ENCODE measurements around the gene FOXE1. TPM values are rescaled to one million over a fixed set of nuclear protein-coding genes. Genes with fewer than 3 reads are reported as not detected.

Gene FOXE1
- total and polyA plus RNA-seq, 7 experiments from 2014 or later = 0.05 TPM; not detected in 6

DNA sequence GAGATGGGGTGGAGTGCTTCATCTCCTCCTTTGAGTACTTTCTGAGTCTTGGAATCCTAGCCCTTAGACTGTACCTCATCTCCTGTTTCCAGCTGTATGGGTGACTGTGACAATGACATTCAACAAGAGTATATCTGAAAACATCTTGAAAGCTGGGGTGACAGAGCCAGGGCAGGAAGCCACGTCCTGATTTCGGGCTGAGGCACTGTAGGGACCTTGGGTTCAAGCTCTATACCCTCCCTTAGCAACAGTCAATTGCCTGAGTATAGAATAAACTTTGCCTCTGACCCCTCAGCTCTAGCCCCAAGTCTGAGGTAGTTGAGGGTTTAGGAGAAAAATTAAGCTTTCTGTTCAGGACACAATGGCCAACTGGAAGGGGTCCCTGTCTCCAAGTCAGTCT lies 6.3 kb downstream of the FOXE1 start:
- DNase-seq (no peak), ATAC-seq (no peak)
- Histone ChIP-seq H3K4me3 (ENCODE audit: low read length) (no peak overlapping the region), H3K4me1 (ENCODE audit: control insufficient read depth in 2 of 2, insufficient read depth in 2 of 2, low read length in 2 of 2) (peaks cover 0 to 6% of the 10 kb centered on the region in 2 donors), H3K36me3 (ENCODE audit: control insufficient read depth in 2 of 3, insufficient read depth in 3 of 3, low read length in 3 of 3) (no peaks in the 10 kb centered on the region), H3K27ac (ENCODE audit: low read depth, low read length) (no peak overlapping the region), H3K27me3 (ENCODE audit: control insufficient read depth in 2 of 2, insufficient read depth in 2 of 2, low read length in 2 of 2) (peaks cover 8 to 42% of the 10 kb centered on the region in 2 donors), H3K9me3 (ENCODE audit: control insufficient read depth in 2 of 3, low read length in 3 of 3) (no peaks in the 10 kb centered on the region)
- Mint-ChIP-seq H3K4me1 (peaks cover 5 to 22% (median 10%) of the 10 kb centered on the region in 7 donors), H3K36me3 (peaks cover 0 to 6% (median 4%) of the 10 kb centered on the region in 5 donors), H3K9me3 (peaks cover 0 to 9% (median under 1%) of the 10 kb centered on the region in 11 donors), H3K4me3 (no peak overlapping the region), H3K27ac (no peak overlapping the region), H3K27me3 (peaks cover 72 to 82% (median 75%) of the 10 kb centered on the region in 5 donors)
- intact Hi-C loops (cut with micrococcal nuclease) = loop anchor here in 1 of 2 donors (2.0 kb wide), 1 partner anchor 15 kb away; no protein-coding TSS in a partner anchor
- CTCF ChIA-PET = no interaction called here
- POLR2A ChIA-PET = no interaction called here

- H3K27me3 Mint-ChIP-seq = peaks cover 70 to 86% (median 77%) of the 10 kb centered on the region in 5 donors
- ChIA-PET POLR2A (no interaction called here), CTCF (no interaction called here)
- no peak overlapping the region for H3K27ac Mint-ChIP-seq
- intact Hi-C loops (cut with micrococcal nuclease) = no loop called here
- H3K4me3 Mint-ChIP-seq = no peak overlapping the region
- Histone ChIP-seq H3K4me3 (ENCODE audit: low read length) (no peak overlapping the region), H3K4me1 (ENCODE audit: control insufficient read depth in 2 of 2, insufficient read depth in 2 of 2, low read length in 2 of 2) (peaks cover 0 to 6% of the 10 kb centered on the region in 2 donors), H3K36me3 (ENCODE audit: control insufficient read depth in 2 of 3, insufficient read depth in 3 of 3, low read length in 3 of 3) (no peaks in the 10 kb centered on the region), H3K27ac (ENCODE audit: low read depth, low read length) (no peak overlapping the region), H3K9me3 (ENCODE audit: control insufficient read depth in 2 of 3, low read length in 3 of 3) (peaks cover 0 to 6% (median 0%) of the 10 kb centered on the region in 3 experiments), H3K27me3 (ENCODE audit: control insufficient read depth in 2 of 2, insufficient read depth in 2 of 2, low read length in 2 of 2) (peaks cover 6 to 34% of the 10 kb centered on the region in 2 donors)
- H3K9me3 Mint-ChIP-seq = peaks cover 1 to 20% (median 12%) of the 10 kb centered on the region in 11 donors
- ATAC-seq (no peak), DNase-seq (no peak)
- H3K36me3 Mint-ChIP-seq = peaks cover 0 to 17% (median 13%) of the 10 kb centered on the region in 5 donors
- peaks cover 5 to 18% (median 10%) of the 10 kb centered on the region in 7 donors for H3K4me1 Mint-ChIP-seq
Measured at GRCh38 chr9:97860451-97861147, 7.6 kb downstream of the FOXE1 start.

DNA sequence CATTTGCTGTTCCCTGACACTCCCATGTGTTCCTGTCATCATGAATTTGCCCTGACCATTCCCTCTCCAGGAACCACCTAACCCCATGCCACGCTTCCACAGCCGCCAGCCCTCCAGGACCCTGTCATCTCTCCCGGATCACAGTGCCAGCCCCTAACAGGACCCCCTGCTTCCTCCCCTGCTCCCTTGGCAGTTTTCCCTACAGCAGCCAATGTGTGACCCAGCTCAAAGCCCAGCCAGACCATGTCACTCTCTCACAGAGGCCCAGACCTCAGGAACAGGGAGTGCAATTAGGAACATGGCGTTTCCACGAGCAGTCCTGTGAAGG lies 8.1 kb downstream of the FOXE1 start:
- peaks cover 70 to 86% (median 77%) of the 10 kb centered on the region in 5 donors for H3K27me3 Mint-ChIP-seq
- H3K4me1 Mint-ChIP-seq = peaks cover 5 to 13% (median 10%) of the 10 kb centered on the region in 7 donors
- Histone ChIP-seq H3K36me3 (ENCODE audit: control insufficient read depth in 2 of 3, insufficient read depth in 3 of 3, low read length in 3 of 3) (no peaks in the 10 kb centered on the region), H3K4me3 (ENCODE audit: low read length) (no peak overlapping the region), H3K27me3 (ENCODE audit: control insufficient read depth in 2 of 2, insufficient read depth in 2 of 2, low read length in 2 of 2) (peaks cover 1 to 29% of the 10 kb centered on the region in 2 donors), H3K27ac (ENCODE audit: low read depth, low read length) (no peak overlapping the region), H3K4me1 (ENCODE audit: control insufficient read depth in 2 of 2, insufficient read depth in 2 of 2, low read length in 2 of 2) (peaks cover 0 to 6% of the 10 kb centered on the region in 2 donors), H3K9me3 (ENCODE audit: control insufficient read depth in 2 of 3, low read length in 3 of 3) (peaks cover 0 to 11% (median 0%) of the 10 kb centered on the region in 3 experiments)
- DNase-seq (no peak), ATAC-seq (no peak)
- ChIA-PET CTCF (interaction anchor here (0.7 kb wide), 1 partner anchor 260 kb away, joined by 3 read pairs; no protein-coding TSS in a partner anchor), POLR2A (no interaction called here)
- peaks cover 0 to 22% (median 18%) of the 10 kb centered on the region in 5 donors for H3K36me3 Mint-ChIP-seq
- no peak overlapping the region for H3K27ac Mint-ChIP-seq
- intact Hi-C loops (cut with micrococcal nuclease) = no loop called here
- H3K9me3 Mint-ChIP-seq = peaks cover 1 to 25% (median 17%) of the 10 kb centered on the region in 11 donors
- H3K4me3 Mint-ChIP-seq = no peak overlapping the region

DNA sequence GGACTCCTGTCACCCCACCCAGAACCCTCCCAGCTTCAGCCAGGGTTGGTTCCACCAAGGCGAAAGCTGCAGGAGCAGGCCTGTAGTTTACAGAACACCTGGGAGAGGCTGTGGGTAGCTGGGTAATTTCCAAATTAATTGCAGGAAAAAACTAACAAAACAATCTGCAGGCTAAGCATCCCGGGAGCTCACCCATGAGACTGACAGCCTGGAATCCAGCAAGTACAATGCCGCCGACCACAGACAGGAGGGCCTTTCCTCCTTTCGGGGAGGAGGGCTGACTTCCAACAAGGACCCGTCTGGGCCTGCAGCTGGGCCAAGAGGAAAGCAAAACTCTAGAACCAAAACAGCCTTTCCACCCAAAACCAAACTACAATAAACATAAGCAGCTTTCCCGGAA lies 10.3 kb downstream of the FOXE1 start:
- ChIA-PET CTCF (no interaction called here), POLR2A (no interaction called here)
- Mint-ChIP-seq H3K4me1 (peaks cover 0 to 4% (median under 1%) of the 10 kb centered on the region in 7 donors), H3K4me3 (no peak overlapping the region), H3K27me3 (peaks cover 51 to 79% (median 67%) of the 10 kb centered on the region in 5 donors), H3K27ac (no peak overlapping the region), H3K9me3 (peaks cover 1 to 41% (median 26%) of the 10 kb centered on the region in 11 donors), H3K36me3 (peaks cover 0 to 31% (median 26%) of the 10 kb centered on the region in 5 donors)
- Histone ChIP-seq H3K4me1 (ENCODE audit: control insufficient read depth in 2 of 2, insufficient read depth in 2 of 2, low read length in 2 of 2) (peaks cover 0 to under 1% of the 10 kb centered on the region in 2 donors), H3K9me3 (ENCODE audit: control insufficient read depth in 2 of 3, low read length in 3 of 3) (peaks cover 0 to 13% (median 0%) of the 10 kb centered on the region in 3 experiments), H3K27me3 (ENCODE audit: control insufficient read depth in 2 of 2, insufficient read depth in 2 of 2, low read length in 2 of 2) (peaks cover 0 to 11% of the 10 kb centered on the region in 2 donors), H3K27ac (ENCODE audit: low read depth, low read length) (no peak overlapping the region), H3K36me3 (ENCODE audit: control insufficient read depth in 2 of 3, insufficient read depth in 3 of 3, low read length in 3 of 3) (no peaks in the 10 kb centered on the region), H3K4me3 (ENCODE audit: low read length) (no peak overlapping the region)
- ATAC-seq (no peak), DNase-seq (no peak)
- intact Hi-C loops (cut with micrococcal nuclease) = no loop called here

DNA sequence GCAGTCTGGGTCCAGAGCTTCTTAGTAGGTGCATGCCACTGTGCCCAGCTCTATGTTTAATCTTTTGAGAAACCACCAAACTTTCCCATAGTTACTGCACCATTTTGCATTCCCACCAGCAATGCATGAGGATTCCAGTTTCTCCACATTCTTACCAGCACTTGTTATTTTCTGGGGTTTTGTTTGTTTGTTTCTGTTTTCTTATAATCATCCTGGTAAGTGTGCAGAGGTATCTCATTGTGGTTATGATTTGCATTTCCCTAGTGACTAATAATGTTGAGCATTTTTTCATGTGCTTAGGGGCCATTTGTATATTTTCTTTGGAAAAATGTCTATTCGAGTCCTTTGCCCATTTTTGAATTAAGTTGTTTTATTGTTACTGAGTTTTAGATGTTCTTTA lies 11.4 kb downstream of the FOXE1 start:
- Histone ChIP-seq H3K27ac (ENCODE audit: low read depth, low read length) (no peak overlapping the region), H3K4me1 (ENCODE audit: control insufficient read depth in 2 of 2, insufficient read depth in 2 of 2, low read length in 2 of 2) (no peaks in the 10 kb centered on the region), H3K36me3 (ENCODE audit: control insufficient read depth in 2 of 3, insufficient read depth in 3 of 3, low read length in 3 of 3) (no peaks in the 10 kb centered on the region), H3K27me3 (ENCODE audit: control insufficient read depth in 2 of 2, insufficient read depth in 2 of 2, low read length in 2 of 2) (peaks cover 0 to 4% of the 10 kb centered on the region in 2 donors), H3K4me3 (ENCODE audit: low read length) (no peak overlapping the region), H3K9me3 (ENCODE audit: control insufficient read depth in 2 of 3, low read length in 3 of 3) (peaks cover 0 to 13% (median 0%) of the 10 kb centered on the region in 3 experiments)
- Mint-ChIP-seq H3K9me3 (peaks cover 1 to 49% (median 30%) of the 10 kb centered on the region in 11 donors), H3K4me1 (no peaks in the 10 kb centered on the region), H3K36me3 (peaks cover 0 to 39% (median 31%) of the 10 kb centered on the region in 5 donors), H3K27me3 (peaks cover 46 to 78% (median 68%) of the 10 kb centered on the region in 5 donors), H3K4me3 (no peak overlapping the region), H3K27ac (no peak overlapping the region)
- DNase-seq = no peak
- ChIA-PET POLR2A (no interaction called here), CTCF (no interaction called here)
- intact Hi-C loops (cut with micrococcal nuclease) = no loop called here
- no peak for ATAC-seq

GRCh38 chr9:97866300-97866699 lies 13.3 kb downstream of the FOXE1 start:
- Mint-ChIP-seq H3K4me1 (no peaks in the 10 kb centered on the region), H3K27me3 (peaks cover 29 to 71% (median 49%) of the 10 kb centered on the region in 5 donors), H3K27ac (no peak overlapping the region), H3K9me3 (peaks cover 1 to 49% (median 30%) of the 10 kb centered on the region in 11 donors), H3K36me3 (peaks cover 0 to 45% (median 37%) of the 10 kb centered on the region in 5 donors), H3K4me3 (no peak overlapping the region)
- H3K9me3 ChIP-seq (ENCODE audit: control insufficient read depth in 2 of 3, low read length in 3 of 3) = peaks cover 0 to 13% (median 0%) of the 10 kb centered on the region in 3 experiments
- DNase-seq = no peak
- ChIA-PET POLR2A (no interaction called here), CTCF (interaction anchor here (0.6 to 1.0 kb wide), 2 partner anchors 13 to 185 kb away, joined by 3 read pairs; partner anchors contain the start of gene FOXE1)
- no peaks in the 10 kb centered on the region for H3K36me3 ChIP-seq (ENCODE audit: control insufficient read depth in 2 of 3, insufficient read depth in 3 of 3, low read length in 3 of 3)
- ATAC-seq = no peak
- H3K4me3 ChIP-seq (ENCODE audit: low read length) = no peak overlapping the region
- intact Hi-C loops (cut with micrococcal nuclease) = no loop called here
- H3K27ac ChIP-seq (ENCODE audit: low read depth, low read length) = no peak overlapping the region
- no peaks in the 10 kb centered on the region for H3K4me1 ChIP-seq (ENCODE audit: control insufficient read depth in 2 of 2, insufficient read depth in 2 of 2, low read length in 2 of 2)
- no peaks in the 10 kb centered on the region for H3K27me3 ChIP-seq (ENCODE audit: control insufficient read depth in 2 of 2, insufficient read depth in 2 of 2, low read length in 2 of 2)
